ENCODE results near the gene CPAMD8. TPM values are rescaled to one million over a fixed set of nuclear protein-coding genes. Genes with fewer than 3 reads are reported as not detected.

CPAMD8 gene
- total and polyA plus RNA-seq, 2 donors (not counting 3 experiments of a cell fraction or from before 2014, with no cell fraction given): 2.2 to 3.9 TPM

GRCh38 chr19:16911046-16911445 lies 115.6 kb downstream of the CPAMD8 start:
- FAIRE-seq: no peak
- intact Hi-C loops (cut with micrococcal nuclease): no loop called here

More at GRCh38 chr19:16911046-16911445, 115.6 kb downstream of the CPAMD8 start:
- Histone ChIP-seq H3K4me3 (replicated peaks in 1 of 3; ENCODE audit: insufficient read depth in 1 of 3, low read depth in 1 of 3, low read length in 3 of 3) (no peak overlapping the region), H3K27me3 (ENCODE audit: control insufficient read depth in 2 of 2, insufficient read depth in 2 of 2, low read length in 2 of 2) (no peaks in the 10 kb centered on the region), H3K4me2 (ENCODE audit: insufficient read depth, low read length) (no peak overlapping the region), H2AFZ (ENCODE audit: low read depth, low read length) (no peak overlapping the region), H4K20me1 (replicated peaks; ENCODE audit: control insufficient read depth, extremely low read depth, insufficient read depth, low read length) (no peaks in the 10 kb centered on the region), H3K4me1 (ENCODE audit: control insufficient read depth, extremely low read depth, insufficient read depth, low read length) (no peaks in the 10 kb centered on the region), H3K79me2 (ENCODE audit: control insufficient read depth, insufficient read depth, low read length) (no peaks in the 10 kb centered on the region), H3K36me3 (ENCODE audit: control insufficient read depth in 2 of 2, extremely low read depth in 1 of 2, insufficient read depth in 2 of 2, low read length in 2 of 2) (no peaks in the 10 kb centered on the region), H3K27ac (ENCODE audit: insufficient read depth, low read depth, low read length) (no peak overlapping the region), H3K9me1 (replicated peaks; ENCODE audit: control insufficient read depth, extremely low read depth, insufficient read depth, low read length) (no peaks in the 10 kb centered on the region), H3K9me3 (replicated peaks; ENCODE audit: control insufficient read depth, insufficient read depth, low read length) (no peaks in the 10 kb centered on the region), H3K9ac (replicated peaks; ENCODE audit: extremely low read depth, insufficient read depth, low read length) (no peak overlapping the region)
- DNase-seq (ENCODE audit: low read depth, low spot score): no peak
- POLR2A ChIA-PET: no interaction called here
- CTCF ChIA-PET: interaction anchor here (2.4 kb wide), 1 partner anchor 141 kb away, joined by 6 read pairs; no protein-coding TSS in a partner anchor
- BruUV-seq (replicated peaks): no TSS peak
- dilution Hi-C loops (cut with MboI; ENCODE audit: extremely low pct_ligation_motif_present, low sequenced_read_pairs): no loop called here
- TF ChIP-seq GATA2 (IDR thresholded peaks at IDR 0.05; ENCODE audit: insufficient read depth, insufficient read length, low read depth, low read length): no peak
- no peak for TF ChIP-seq POLR2AphosphoS5 (IDR thresholded peaks at IDR 0.05; ENCODE audit: insufficient read depth, low read depth, low read length)
- no peak for TF ChIP-seq POLR2A (IDR thresholded peaks at IDR 0.05; ENCODE audit: low read depth, low read length)
- no peak for TF ChIP-seq EZH2 (IDR thresholded peaks at IDR 0.05; ENCODE audit: borderline replicate concordance, low read depth, low read length, severe bottlenecking)
- no peak for TF ChIP-seq JUN (IDR thresholded peaks at IDR 0.05; ENCODE audit: borderline replicate concordance, insufficient read depth, insufficient read length, low read depth)
- TF ChIP-seq FOS (IDR thresholded peaks at IDR 0.05; ENCODE audit: borderline replicate concordance, insufficient read depth, low read length): no peak
- no peak for TF ChIP-seq MAX (IDR thresholded peaks at IDR 0.05; ENCODE audit: insufficient read depth, insufficient read length)
- TF ChIP-seq MYC (IDR thresholded peaks at IDR 0.05; ENCODE audit: low read depth, low read length): no peak
- no peak for TF ChIP-seq CTCF (IDR thresholded peaks at IDR 0.05; ENCODE audit: extremely low read depth in 1 of 2, insufficient read depth in 1 of 2, low read depth in 1 of 2, low read length in 2 of 2)

Measured in endothelial cell of umbilical vein (primary cell).